ENCODE measurements around the gene RCAN1.
A peak's percentile ranks its signal among the peaks of the same experiment; 100 is the strongest.

DNA sequence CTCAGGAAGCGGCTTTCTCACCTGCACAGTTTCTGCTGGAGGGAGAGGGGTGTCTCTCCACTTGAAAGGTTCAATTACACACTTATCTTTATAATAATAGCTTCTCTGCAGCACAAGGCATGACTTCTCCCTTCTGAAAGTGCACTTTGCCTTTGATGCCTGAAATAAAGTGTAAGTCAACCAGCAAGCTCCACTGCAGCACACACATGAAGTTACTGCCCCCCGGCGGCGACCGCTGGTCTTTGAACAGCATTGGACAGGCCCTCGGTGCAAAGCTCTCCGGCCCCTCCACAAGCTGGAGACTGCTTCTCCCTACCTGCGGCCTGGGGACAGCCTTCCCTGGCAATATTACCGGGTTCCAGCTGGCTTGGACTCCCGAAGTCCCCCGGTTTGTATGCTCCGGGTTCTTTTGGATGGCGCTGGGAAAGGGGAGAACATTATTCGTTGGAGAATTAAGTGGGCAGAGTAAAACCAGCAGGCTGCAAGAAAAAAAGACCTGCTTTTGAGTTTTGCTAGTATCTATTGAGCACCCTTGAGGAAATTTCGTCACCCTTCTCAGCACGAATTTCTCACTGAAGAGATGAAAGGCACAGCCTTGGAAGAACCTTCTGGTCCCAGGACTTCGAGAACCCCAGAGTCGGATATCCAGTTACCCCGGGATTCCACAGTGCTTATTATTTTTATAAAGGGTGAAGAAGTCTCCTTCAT, 11.8 kb downstream of the RCAN1 start:
- TF ChIP-seq, protein P1, sequence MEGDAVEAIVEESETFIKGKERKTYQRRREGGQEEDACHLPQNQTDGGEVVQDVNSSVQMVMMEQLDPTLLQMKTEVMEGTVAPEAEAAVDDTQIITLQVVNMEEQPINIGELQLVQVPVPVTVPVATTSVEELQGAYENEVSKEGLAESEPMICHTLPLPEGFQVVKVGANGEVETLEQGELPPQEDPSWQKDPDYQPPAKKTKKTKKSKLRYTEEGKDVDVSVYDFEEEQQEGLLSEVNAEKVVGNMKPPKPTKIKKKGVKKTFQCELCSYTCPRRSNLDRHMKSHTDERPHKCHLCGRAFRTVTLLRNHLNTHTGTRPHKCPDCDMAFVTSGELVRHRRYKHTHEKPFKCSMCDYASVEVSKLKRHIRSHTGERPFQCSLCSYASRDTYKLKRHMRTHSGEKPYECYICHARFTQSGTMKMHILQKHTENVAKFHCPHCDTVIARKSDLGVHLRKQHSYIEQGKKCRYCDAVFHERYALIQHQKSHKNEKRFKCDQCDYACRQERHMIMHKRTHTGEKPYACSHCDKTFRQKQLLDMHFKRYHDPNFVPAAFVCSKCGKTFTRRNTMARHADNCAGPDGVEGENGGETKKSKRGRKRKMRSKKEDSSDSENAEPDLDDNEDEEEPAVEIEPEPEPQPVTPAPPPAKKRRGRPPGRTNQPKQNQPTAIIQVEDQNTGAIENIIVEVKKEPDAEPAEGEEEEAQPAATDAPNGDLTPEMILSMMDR (IDR thresholded peaks at IDR 0.05) = peak; percentile 76
- TF ChIP-seq ZFX (IDR thresholded peaks at IDR 0.05; ENCODE audit: borderline replicate concordance) = no peak
